Activated CD4-positive, alpha-beta T cell treated with anti-CD3 and anti-CD28 coated beads for 24 hours (primary cell): ENCODE data around the gene CBS.
"Not testable (repeated sequence)": the region's sequence is repeated elsewhere in the genome, so short reads cannot be mapped to it uniquely, and the experiment has no call there.

Experiments
- DNase-seq, 2 donors: peaks; one replicate each; pipeline ENCODE4 v3.0.0-alpha.2; 2020; ENCODE audit warnings: low read depth in 2 of 2

CBS gene

GRCh38 chr21:43025636-43026180 is 49.9 kb downstream of the CBS start:
- DNase-seq: no peak

- DNase-seq: no peak
Observed at GRCh38 chr21:43024439-43025136, 51.0 kb downstream of the CBS start.

GRCh38 chr21:43023175-43023574 is 52.5 kb downstream of the CBS start:
- DNase-seq: no peak

GRCh38 chr21:43021756-43022600 is 53.7 kb downstream of the CBS start:
- DNase-seq: no peak

GRCh38 chr21:43021191-43021590 is 54.4 kb downstream of the CBS start:
- no peak for DNase-seq

GRCh38 chr21:43020771-43021170 is 54.9 kb downstream of the CBS start:
- DNase-seq: no peak

- no peak for DNase-seq
Observed at GRCh38 chr21:43020177-43020576, 55.5 kb downstream of the CBS start.

- no peak for DNase-seq
Observed at GRCh38 chr21:43018519-43018918, 57.1 kb downstream of the CBS start.

- no peak for DNase-seq
Observed at GRCh38 chr21:43016728-43017127, 58.9 kb downstream of the CBS start.

- DNase-seq: no peak
Observed at GRCh38 chr21:43015906-43016540, 59.6 kb downstream of the CBS start.

GRCh38 chr21:43012596-43012995 is 63.0 kb downstream of the CBS start:
- no peak for DNase-seq

- no peak for DNase-seq
Observed at GRCh38 chr21:43006874-43007208, 68.8 kb downstream of the CBS start.

- not testable (repeated sequence) for DNase-seq
Observed at GRCh38 chr21:43006051-43006873, 69.4 kb downstream of the CBS start.

GRCh38 chr21:43005635-43006034 is 70.0 kb downstream of the CBS start:
- DNase-seq: no peak

GRCh38 chr21:43004926-43005325 is 70.7 kb downstream of the CBS start:
- DNase-seq: no peak
